SH-SY5Y (cell line): ENCODE results near the gene MYORG.

Experiments
- GATA2 ChIP-seq: IDR thresholded peaks from 2 replicates; pipeline ENCODE4 v1.6.1; 2011; ENCODE audit warnings: mild to moderate bottlenecking, low read depth, low read length
- GATA3 ChIP-seq: IDR thresholded peaks from 2 replicates; pipeline ENCODE4 v1.6.1; 2011; ENCODE audit warnings: low read depth, mild to moderate bottlenecking, low read length, moderate library complexity

Gene MYORG

DNA sequence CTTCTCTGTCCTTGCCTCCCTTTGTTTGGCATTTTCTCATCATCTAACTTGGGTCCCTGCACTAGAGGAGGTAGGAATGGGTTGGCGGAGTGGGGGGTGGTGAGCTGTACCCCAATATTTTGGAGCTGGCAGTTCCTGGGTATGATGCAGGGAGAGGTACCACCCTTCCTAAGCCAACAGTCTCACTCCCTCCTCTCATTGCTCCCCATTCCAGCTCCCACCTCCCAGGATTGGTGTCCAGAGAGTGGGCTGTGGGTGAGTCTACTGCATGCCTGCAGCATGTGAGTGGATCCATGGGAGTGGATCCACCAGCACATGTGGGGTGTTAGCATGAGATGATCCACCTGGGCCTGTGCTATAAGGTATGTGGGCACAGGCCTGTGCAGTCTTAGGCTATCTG lies 22.2 kb upstream of the MYORG start:
- TF ChIP-seq GATA3 (no peak), GATA2 (no peak)

DNA sequence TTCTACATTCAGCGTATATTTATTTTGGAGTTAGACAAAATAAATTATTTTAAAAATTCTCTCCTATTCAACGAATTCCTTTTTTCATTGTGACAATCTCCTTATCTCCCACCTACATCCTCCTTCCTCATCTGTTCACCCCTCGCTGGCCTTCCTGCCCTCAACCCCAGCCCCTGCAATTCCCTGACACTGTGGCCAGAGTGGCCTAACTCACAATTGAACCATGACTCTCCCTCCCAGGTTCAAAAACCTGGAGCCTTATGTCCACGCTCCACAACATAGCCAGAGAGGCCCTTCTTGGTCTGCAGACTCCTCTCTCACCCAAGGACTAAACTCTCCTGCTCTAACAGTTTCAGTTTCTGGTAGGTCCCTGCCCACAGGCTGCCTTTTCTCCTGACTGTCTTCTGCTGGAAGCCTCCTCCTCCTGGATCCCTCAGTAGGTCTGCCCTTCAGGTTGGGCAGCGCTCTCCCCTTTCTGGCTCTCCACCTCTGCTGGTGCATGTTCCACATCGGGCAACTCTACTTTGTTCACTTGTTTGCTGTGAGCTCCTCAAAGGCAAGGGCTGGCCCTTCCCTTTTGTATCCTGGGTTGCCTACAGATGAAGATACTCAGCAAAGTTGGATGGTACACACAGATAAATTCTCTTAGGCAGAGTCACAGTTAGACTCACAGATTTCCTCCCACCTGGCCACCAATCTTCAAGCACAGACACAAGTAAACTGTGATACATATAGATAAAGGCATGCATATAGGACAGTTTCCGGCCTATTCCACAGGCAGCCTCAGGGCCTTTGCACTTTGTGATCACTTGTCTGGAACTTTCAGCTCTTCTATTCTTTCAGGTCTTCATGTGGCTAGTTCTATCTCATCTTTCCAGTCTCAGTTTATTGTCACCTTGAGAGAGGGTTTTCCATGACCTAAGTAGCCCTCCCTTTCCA lies 19.8 kb upstream of the MYORG start:
- TF ChIP-seq GATA3 (no peak), GATA2 (no peak)

DNA sequence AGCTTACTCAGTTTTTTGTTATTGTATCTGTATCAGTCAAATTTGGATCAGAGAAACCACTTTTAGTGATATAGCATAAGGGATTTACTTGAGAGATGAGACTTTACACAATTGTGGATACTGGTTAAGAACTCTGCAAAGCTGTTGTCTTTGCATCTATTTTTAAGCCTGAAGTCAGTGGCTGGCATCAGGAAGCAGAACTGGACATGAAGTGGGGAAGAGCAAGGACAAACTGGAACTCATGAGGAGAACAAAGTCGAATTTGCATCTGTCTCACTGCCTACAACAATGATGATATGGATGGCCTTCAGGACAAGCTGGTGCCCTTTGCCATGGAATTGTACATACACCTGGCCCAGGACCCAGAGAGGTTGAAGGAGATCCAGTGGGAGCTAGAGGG lies 15.8 kb upstream of the MYORG start:
- TF ChIP-seq GATA3, result no peak
- TF ChIP-seq GATA2, result no peak

DNA sequence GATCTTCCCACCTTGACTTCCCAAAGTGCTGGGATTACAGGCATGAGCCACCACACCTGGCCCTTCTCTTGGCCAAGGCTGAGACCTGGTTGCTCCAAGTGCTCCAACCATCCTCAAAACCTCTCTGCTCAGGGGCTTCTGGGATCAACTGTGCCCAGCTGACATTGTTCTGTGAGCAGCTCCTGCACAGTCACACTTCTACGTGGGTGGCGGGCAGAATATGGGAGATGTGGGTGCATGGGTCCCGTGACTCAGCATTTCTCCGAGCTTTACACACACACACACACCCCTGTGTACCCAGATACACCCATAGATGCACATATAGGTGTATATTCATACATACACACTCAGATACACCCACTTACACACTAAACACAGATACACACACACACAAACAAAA lies 10.5 kb upstream of the MYORG start:
- TF ChIP-seq GATA2 (no peak), GATA3 (no peak)

DNA sequence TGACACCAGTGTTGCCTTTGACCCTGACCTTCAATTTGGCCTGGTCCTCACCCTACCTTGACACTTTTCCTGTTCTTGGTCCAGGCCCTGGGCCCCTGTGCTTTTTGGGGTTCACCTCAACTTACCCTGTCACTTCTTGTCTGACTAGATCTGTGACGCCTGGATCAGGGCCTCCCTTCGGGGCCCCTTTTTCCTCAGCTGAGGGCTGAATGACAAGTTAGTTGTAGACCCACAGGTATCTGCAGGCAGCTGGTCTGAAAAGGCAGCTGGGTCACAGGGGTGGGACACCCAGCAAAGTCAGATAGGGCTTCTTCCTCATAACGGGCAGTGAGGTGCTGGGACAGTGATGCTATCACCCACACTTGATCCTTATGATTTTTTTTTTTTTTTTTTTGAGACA lies 10.0 kb upstream of the MYORG start:
- TF ChIP-seq GATA2 (no peak), GATA3 (no peak)

DNA sequence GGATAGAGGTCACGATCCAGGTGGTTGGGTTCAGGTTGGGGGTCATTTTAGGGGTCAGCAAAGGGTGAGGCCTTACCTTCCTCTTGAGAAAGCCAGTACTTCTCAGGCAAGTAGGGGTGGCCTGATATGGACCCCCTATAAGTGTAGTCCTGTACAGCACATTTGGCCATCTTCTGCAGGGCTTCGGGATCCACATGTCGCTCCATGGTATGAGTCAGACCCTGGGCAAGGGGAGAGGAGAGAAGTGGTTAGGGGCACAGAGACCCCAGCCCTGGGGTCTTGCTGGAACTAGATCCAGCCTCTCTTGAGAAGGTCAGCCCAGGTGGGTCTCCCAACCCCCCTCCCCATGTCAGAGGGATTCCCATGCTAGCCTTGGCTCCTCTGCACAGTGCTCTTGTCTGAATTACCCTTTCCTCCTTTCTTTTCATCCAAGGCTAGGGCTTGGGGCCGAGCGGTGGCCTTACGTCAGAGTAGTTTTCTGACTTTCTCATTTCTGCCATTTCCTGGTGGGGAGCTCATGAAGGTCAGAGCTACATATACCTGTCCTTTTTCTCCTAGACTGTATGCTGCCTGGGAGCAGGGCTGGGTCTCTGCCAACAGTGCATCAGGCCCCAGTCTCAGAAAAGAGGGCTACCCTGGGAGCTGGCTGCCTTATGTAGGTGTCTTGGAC lies 9.0 kb upstream of the MYORG start:
- TF ChIP-seq GATA3 (no peak), GATA2 (no peak)

DNA sequence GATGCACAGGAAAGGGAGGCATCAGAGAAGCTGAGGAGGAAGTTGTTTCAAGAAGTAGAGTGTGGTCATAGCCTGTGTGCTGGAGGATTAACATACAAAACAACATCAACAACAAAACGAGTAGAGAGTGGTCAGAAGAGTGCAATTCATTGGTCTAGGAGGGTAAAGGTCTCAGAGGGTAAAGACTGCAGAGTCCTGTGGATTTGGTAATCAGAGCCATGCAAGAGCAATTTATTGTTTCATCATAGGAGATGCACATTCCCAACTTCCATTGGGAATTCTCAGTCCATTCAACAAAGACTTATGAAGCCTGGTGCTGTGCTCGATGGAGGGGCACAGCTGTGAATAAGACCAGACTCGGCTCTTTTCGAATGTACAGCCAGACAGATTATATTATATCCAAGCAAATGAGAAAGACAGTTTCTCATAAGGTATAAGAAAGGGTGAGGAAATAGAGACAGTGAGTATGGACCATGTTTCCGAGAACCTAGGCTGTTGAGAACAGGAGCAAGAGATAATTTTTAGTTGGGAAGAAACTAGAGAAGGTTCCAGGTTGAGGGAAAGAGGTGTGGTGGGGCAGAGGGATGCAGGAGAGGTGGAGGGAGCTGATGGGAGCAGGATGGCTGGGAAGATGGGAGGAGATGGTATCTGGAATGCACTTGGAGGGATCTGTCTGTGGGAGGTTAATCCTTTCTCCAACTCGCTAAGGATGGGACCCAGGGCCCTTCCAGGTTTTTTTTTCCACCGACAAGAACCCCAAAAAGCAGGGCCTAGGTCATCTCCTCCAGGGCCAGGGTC lies 7.9 kb upstream of the MYORG start:
- TF ChIP-seq GATA2 (no peak), GATA3 (no peak)

DNA sequence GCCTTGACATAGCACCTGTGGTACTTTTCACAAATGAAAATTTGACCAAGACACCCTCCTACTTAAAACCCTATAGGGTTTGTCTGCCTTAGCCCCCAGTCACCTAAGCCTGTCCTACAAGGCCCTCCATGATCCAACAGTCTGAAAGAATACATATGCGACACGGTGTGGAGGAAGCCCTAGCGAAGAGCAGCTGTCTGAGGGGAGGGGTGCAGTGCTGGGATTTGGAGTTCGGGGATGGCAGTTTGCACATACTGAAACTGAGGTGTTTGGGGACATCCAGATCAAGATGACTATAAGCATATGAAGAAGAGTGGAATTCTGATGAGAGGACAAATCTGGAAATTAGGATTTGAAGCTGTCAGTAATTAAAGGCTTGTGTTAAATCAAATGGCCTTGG lies 7.2 kb upstream of the MYORG start:
- no peak for TF ChIP-seq GATA2

DNA sequence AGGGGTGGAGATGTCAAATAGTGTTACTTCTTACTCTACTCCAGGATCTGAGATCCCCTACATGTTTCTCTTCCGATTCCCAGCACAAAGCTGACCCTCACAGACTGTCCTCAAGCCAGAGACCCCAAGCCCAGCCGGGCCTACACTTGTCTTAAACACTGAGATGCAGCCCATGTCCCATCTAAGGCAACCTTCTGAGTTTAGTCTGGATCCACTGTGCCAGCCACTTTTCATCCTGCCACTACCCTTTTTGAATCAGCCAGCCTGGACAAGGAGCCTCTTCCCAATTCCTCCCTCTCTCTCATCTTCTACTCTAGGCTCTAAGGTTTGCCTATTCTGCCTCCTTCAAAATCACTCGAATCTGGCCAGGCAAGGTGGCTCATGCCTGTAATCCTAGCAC lies 6.2 kb upstream of the MYORG start:
- TF ChIP-seq GATA2 (no peak), GATA3 (no peak)

DNA sequence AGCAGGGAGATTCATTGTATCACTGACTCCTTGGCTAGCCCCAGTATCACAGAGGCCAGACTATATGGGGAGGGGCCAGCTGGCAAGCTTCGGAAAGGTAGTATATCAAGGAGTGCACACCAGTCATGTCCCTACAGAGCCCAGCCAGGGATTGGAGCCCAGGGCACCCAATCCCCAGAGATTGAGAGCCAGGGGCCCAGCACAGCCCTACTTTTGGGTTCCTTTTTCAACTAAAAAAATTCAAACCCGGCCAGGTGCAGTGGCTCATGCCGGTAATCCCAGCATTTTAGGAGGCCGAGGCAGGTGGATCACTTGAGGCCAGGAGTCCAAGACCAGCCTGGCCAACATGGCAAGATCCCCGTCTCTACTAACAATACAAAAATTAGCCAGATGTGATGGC lies 5.4 kb upstream of the MYORG start:
- TF ChIP-seq GATA3 (no peak), GATA2 (no peak)

DNA sequence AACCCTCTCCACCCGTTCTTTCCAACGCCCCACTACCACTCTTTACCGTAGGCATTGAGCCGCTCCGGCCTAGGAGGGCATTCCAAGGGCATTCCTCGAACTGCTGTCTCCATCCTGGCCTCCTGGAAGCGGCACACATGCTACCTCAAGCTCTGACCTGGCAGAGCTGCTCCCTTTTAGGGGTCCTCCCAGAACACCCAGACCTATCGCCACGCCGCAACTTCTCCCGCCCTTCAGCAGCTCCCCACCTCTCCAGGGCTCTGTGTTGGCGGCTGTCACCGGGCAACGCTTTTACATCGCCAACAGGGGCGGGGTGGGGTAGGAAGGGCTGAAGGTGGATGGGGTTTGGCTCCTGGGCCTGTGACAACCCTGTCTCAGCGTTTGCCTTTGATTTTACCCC lies 4.6 kb upstream of the MYORG start:
- no peak for TF ChIP-seq GATA3

DNA sequence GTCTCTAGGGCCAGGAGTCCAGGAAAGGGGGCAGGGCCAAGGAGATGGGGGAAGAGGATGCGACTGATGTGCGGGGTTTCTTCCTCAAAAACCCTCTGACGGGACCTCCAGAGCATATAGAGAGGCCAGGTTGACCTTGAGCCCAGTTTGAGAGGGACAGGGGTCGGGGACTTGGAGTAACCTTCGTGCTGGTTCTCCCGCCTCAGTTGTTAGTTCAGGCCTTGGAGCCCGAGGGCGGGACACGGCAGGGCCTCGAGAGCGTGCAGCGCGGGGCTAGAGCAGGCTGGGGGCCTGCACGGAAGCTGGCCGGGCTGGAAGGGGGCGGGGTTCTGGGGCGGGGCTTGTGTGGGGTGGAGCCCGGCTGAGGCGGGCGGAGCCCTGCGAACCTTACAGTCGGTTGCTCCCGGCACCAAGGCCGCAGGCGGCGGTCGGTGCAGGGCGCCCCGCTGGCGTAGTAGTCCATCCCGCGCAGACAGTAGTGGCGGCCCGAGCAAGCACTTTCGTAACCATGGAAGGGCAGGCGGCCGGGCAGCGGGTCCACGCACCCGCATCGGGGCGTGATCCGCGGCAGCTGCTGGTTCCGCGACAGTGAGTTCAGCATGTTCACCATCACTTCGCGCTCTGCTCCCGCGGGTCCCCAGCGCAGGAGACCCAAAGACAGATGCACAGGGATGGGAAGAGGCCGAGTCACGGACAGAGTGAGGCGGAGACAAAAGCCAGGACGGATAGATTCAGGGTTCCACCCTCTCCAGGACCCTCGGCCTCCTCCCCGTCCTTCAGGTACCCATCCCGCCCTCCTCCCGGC lies 4.0 kb upstream of the MYORG start:
- no peak for TF ChIP-seq GATA2
- TF ChIP-seq GATA3, result no peak

DNA sequence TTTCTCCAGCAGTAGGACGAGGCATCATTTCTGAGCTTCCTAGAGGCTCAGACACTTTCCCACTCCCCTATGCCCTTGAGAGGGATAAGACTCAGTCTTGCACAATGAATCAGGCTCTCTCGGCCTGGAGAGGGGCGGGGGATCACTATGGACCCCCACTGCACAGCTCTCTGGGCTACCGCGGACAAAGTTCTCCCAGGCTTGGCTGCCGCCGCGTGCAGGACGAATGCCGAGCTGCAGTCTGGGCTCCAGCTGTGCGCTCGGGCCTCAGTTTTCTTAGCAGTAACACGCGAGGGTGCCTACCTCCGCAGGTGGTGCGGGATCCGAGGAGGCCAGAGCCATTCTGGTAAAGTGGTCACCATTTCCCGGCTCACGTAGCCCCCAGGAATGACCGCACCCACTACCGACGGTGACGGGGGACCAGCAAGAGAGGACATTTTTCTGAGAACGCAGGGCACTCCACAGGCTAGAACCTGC lies 3.4 kb upstream of the MYORG start:
- no peak for TF ChIP-seq GATA2

DNA sequence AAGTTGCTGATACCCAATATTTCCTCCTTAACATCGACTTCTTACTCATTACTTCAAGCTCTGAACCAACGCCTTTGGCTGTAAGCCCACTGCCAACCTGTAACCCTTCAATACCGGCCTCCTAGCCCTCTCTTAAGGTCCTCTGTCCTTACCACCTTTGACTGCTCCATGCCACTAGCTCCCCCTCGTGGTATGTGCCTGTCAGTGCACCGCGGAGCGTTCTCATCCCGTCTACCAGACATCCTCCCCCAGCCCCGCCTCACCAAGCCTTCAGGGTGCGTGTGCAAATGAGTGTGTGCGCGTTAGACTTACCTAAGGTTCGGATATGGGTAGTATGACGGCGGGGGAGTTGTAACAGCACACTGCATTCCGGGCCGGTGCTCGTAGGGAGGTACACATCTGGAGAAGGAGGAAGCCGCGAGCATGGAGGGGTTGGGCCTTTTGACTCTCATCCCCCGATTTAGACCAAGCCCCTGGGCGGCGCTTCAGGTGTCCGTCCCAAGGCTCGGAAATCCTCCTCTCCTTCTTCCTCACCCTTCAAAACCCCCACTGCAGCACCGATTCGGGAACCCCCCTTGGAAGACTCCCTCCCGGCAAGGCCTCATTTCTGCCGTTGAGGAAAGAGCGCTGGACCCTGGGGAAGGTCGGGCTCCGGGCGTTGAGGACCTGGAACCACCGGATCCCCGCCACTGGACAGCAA lies 2.8 kb upstream of the MYORG start:
- TF ChIP-seq GATA2, result no peak
- TF ChIP-seq GATA3, result no peak
